ENCODE measurements around the gene PPP1R13B. TPM values are rescaled to one million over a fixed set of nuclear protein-coding genes. Genes with fewer than 3 reads are reported as not detected.

PPP1R13B gene
- total RNA-seq, 2 experiments from 2014 or later: 8.2 to 18.9 TPM

GRCh38 chr14:103805708-103806107 is 41.7 kb downstream of the PPP1R13B start:
- H3K9me2 ChIP-seq (ENCODE audit: insufficient read depth, low read length): no peaks in the 10 kb centered on the region
- intact Hi-C loops (cut with micrococcal nuclease; ENCODE audit: unreplicated experiment): loop anchor here (5.0 kb wide), 2 partner anchors 233 to 272 kb away; no protein-coding TSS in a partner anchor
- H3K36me3 ChIP-seq (ENCODE audit: insufficient read depth, low read length): no peaks in the 10 kb centered on the region
- no TSS peak for BruUV-seq (replicated peaks)
- H2AFZ ChIP-seq (ENCODE audit: low read length): no peak overlapping the region
- H3K9me3 ChIP-seq (ENCODE audit: low read length): no peaks in the 10 kb centered on the region
- POLR2A ChIA-PET: interaction anchor here (0.7 to 2.2 kb wide), 6 partner anchors 9 to 188 kb away, joined by 3 to 8 read pairs (median 4); partner anchors contain the start of gene PPP1R13B
- no peak for DNase-seq (ENCODE audit: low spot score)
- H3K4me3 ChIP-seq (ENCODE audit: low read depth, low read length, poor library complexity, severe bottlenecking): no peak overlapping the region
- H3K4me1 ChIP-seq (ENCODE audit: insufficient read depth, low read length, poor library complexity, severe bottlenecking): peaks cover 6% of the 10 kb centered on the region
- no peaks in the 10 kb centered on the region for H4K20me1 ChIP-seq (ENCODE audit: insufficient read depth, low read length)
- CTCF ChIA-PET (ENCODE audit: unreplicated experiment): interaction anchor here (0.6 to 0.8 kb wide), 2 partner anchors 34 to 107 kb away, joined by 3 read pairs; no protein-coding TSS in a partner anchor
- H3K27ac ChIP-seq (ENCODE audit: low read depth, low read length, poor library complexity, severe bottlenecking): no peak overlapping the region
- TF ChIP-seq EZH2phosphoT487 (IDR thresholded peaks at IDR 0.05; ENCODE audit: borderline replicate concordance, low read depth, low read length) (no peak), CTCF (conservative IDR thresholded peaks at IDR 0.05; ENCODE audit: low read length) (no peak)
- H3K4me2 ChIP-seq (ENCODE audit: low read length): no peak overlapping the region
- H3K79me2 ChIP-seq (ENCODE audit: insufficient read depth, low read depth, low read length): no peaks in the 10 kb centered on the region

- BruUV-seq (replicated peaks): no TSS peak
- no peak for TF ChIP-seq EZH2phosphoT487 (IDR thresholded peaks at IDR 0.05; ENCODE audit: borderline replicate concordance, low read depth, low read length)
- TF ChIP-seq CTCF (conservative IDR thresholded peaks at IDR 0.05; ENCODE audit: low read length): no peak
These were observed 43.7 kb downstream of the PPP1R13B start for GRCh38 chr14:103803661-103804060.

DNA sequence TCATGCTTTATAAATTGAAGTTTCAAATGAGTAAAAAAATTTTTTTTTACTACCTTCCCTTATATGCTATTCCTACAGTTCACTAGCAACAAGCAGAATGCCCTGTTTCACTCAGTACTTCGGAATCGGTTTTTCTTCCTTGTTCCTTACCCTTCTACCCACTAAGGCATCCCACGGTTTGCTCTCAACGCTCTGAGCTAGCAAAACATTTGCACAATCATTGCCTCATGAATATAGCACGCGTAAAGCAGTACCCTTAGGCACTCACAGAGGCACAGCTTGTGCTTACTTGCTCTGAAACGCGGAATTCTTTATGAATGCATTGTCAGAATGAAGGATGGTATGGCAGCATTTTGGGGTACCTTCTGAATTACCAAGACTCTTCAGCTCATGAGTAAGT is 45.0 kb downstream of the PPP1R13B start:
- peaks cover 6% of the 10 kb centered on the region for H3K4me1 ChIP-seq (ENCODE audit: insufficient read depth, low read length, poor library complexity, severe bottlenecking)
- no peaks in the 10 kb centered on the region for H3K9me3 ChIP-seq (ENCODE audit: low read length)
- no peak overlapping the region for H3K4me3 ChIP-seq (ENCODE audit: low read depth, low read length, poor library complexity, severe bottlenecking)
- H3K27ac ChIP-seq (ENCODE audit: low read depth, low read length, poor library complexity, severe bottlenecking): no peak overlapping the region
- TF ChIP-seq CTCF (conservative IDR thresholded peaks at IDR 0.05; ENCODE audit: low read length) (no peak), EZH2phosphoT487 (IDR thresholded peaks at IDR 0.05; ENCODE audit: borderline replicate concordance, low read depth, low read length) (no peak)
- no peak overlapping the region for H3K4me2 ChIP-seq (ENCODE audit: low read length)
- POLR2A ChIA-PET: interaction anchor here (1.0 to 1.7 kb wide), 3 partner anchors 11 to 14 kb away, joined by 3 to 4 read pairs (median 4); no protein-coding TSS in a partner anchor
- H2AFZ ChIP-seq (ENCODE audit: low read length): no peak overlapping the region
- no peaks in the 10 kb centered on the region for H4K20me1 ChIP-seq (ENCODE audit: insufficient read depth, low read length)
- no peaks in the 10 kb centered on the region for H3K79me2 ChIP-seq (ENCODE audit: insufficient read depth, low read depth, low read length)
- intact Hi-C loops (cut with micrococcal nuclease; ENCODE audit: unreplicated experiment): no loop called here
- no peaks in the 10 kb centered on the region for H3K9me2 ChIP-seq (ENCODE audit: insufficient read depth, low read length)
- DNase-seq (ENCODE audit: low spot score): no peak
- CTCF ChIA-PET (ENCODE audit: unreplicated experiment): no interaction called here
- no TSS peak for BruUV-seq (replicated peaks)
- H3K36me3 ChIP-seq (ENCODE audit: insufficient read depth, low read length): no peaks in the 10 kb centered on the region

More at GRCh38 chr14:103803661-103804060, 43.7 kb downstream of the PPP1R13B start:
- no peak overlapping the region for H3K4me3 ChIP-seq (ENCODE audit: low read depth, low read length, poor library complexity, severe bottlenecking)
- no peak overlapping the region for H3K4me2 ChIP-seq (ENCODE audit: low read length)
- no peaks in the 10 kb centered on the region for H3K36me3 ChIP-seq (ENCODE audit: insufficient read depth, low read length)
- H3K4me1 ChIP-seq (ENCODE audit: insufficient read depth, low read length, poor library complexity, severe bottlenecking): peaks cover 6% of the 10 kb centered on the region
- DNase-seq (ENCODE audit: low spot score): no peak
- H3K79me2 ChIP-seq (ENCODE audit: insufficient read depth, low read depth, low read length): no peaks in the 10 kb centered on the region
- ChIA-PET CTCF (ENCODE audit: unreplicated experiment) (no interaction called here), POLR2A (interaction anchor here (0.6 to 1.3 kb wide), 3 partner anchors 12 to 388 kb away, joined by 3 to 4 read pairs (median 3); no protein-coding TSS in a partner anchor)
- no peak overlapping the region for H2AFZ ChIP-seq (ENCODE audit: low read length)
- no peak overlapping the region for H3K27ac ChIP-seq (ENCODE audit: low read depth, low read length, poor library complexity, severe bottlenecking)
- H4K20me1 ChIP-seq (ENCODE audit: insufficient read depth, low read length): no peaks in the 10 kb centered on the region
- no peaks in the 10 kb centered on the region for H3K9me3 ChIP-seq (ENCODE audit: low read length)
- intact Hi-C loops (cut with micrococcal nuclease; ENCODE audit: unreplicated experiment): no loop called here
- no peaks in the 10 kb centered on the region for H3K9me2 ChIP-seq (ENCODE audit: insufficient read depth, low read length)
